MM.1S (cell line): ENCODE data around the gene TTLL10.
"Not testable (repeated sequence)": the region's sequence is repeated elsewhere in the genome, so short reads cannot be mapped to it uniquely, and the experiment has no call there.

Source experiments
- DNase-seq: peaks from one replicate; pipeline ENCODE4 v3.0.0-alpha.2; 2015
- H2AFZ ChIP-seq: fragments of 300-600 bp; sonication (generic); 2 replicates; pipeline ENCODE4 v1.6.0; 2016; ENCODE audit warnings: antibody characterized with exemption, low read length
- H3F3A ChIP-seq: fragments of 300-600 bp; sonication (generic); 2 replicates; pipeline ENCODE4 v1.6.1; 2016; ENCODE audit warnings: mild to moderate bottlenecking, antibody characterized with exemption, low read length, moderate library complexity, mixed read lengths; ENCODE audit not compliant: insufficient read depth
- H3K27ac ChIP-seq: fragments of 300-600 bp; sonication (generic); 2 replicates; pipeline ENCODE4 v1.5.1; 2016; ENCODE audit warnings: mild to moderate bottlenecking, low read length
- H3K27me3 ChIP-seq: fragments of 300-600 bp; sonication (generic); replicated peaks from 2 replicates; pipeline ENCODE4 v1.6.0; 2016; ENCODE audit warnings: low read length; ENCODE audit not compliant: insufficient read depth
- H3K36me3 ChIP-seq: fragments of 300-600 bp; sonication (generic); replicated peaks from 2 replicates; pipeline ENCODE4 v1.6.1; 2016; ENCODE audit warnings: mild to moderate bottlenecking, low read length, mixed read lengths; ENCODE audit not compliant: insufficient read depth
- H3K4me1 ChIP-seq: fragments of 300-600 bp; sonication (generic); 2 replicates; pipeline ENCODE4 v1.6.1; 2016; ENCODE audit warnings: low read length, mixed read lengths
- H3K4me2 ChIP-seq: fragments of 300-600 bp; sonication (generic); 2 replicates; pipeline ENCODE4 v1.6.0; 2016; ENCODE audit warnings: low read depth, low read length
- H3K4me3 ChIP-seq: fragments of 300-600 bp; sonication (generic); 2 replicates; pipeline ENCODE4 v1.5.1; 2016; ENCODE audit warnings: low read length, mixed read lengths
- H3K79me2 ChIP-seq: fragments of 300-600 bp; sonication (generic); 2 replicates; pipeline ENCODE4 v1.6.1; 2016; ENCODE audit warnings: mixed run types, low read length, mixed read lengths
- H3K9ac ChIP-seq: fragments of 300-600 bp; sonication (generic); 2 replicates; pipeline ENCODE4 v1.6.1; 2016; ENCODE audit warnings: low read length, mixed read lengths
- H3K9me2 ChIP-seq: fragments of 300-600 bp; sonication (generic); replicated peaks from 2 replicates; pipeline ENCODE4 v1.6.1; 2016; ENCODE audit warnings: mild to moderate bottlenecking, low read length, mixed read lengths; ENCODE audit not compliant: insufficient read depth
- H3K9me3 ChIP-seq: fragments of 300-600 bp; sonication (generic); replicated peaks from 2 replicates; pipeline ENCODE4 v1.6.1; 2016; ENCODE audit warnings: mild to moderate bottlenecking, low read length, mixed read lengths; ENCODE audit not compliant: insufficient read depth
- H4K20me1 ChIP-seq: fragments of 300-600 bp; sonication (generic); 2 replicates; pipeline ENCODE4 v1.6.1; 2016; ENCODE audit warnings: mild to moderate bottlenecking, low read length, moderate library complexity, mixed read lengths; ENCODE audit not compliant: insufficient read depth
- EZH2 ChIP-seq: fragments of 300-600 bp; sonication (generic); optimal IDR thresholded peaks from 2 replicates; pipeline ENCODE3; 2017; ENCODE audit warnings: low read depth, mild to moderate bottlenecking, antibody characterized with exemption, low read length, mixed read lengths
- EZH2phosphoT487 ChIP-seq: fragments of 300-600 bp; sonication (generic); IDR thresholded peaks from 2 replicates; pipeline ENCODE4 v1.6.1; 2018; ENCODE audit warnings: antibody characterized with exemption, low read length
- TF ChIP-seq, protein P1 (sequence below): fragments of 300-600 bp; sonication (generic); IDR thresholded peaks from 2 replicates; pipeline ENCODE4 v1.5.1; 2016; ENCODE audit warnings: antibody characterized with exemption, low read length, mixed read lengths

TTLL10 gene

DNA sequence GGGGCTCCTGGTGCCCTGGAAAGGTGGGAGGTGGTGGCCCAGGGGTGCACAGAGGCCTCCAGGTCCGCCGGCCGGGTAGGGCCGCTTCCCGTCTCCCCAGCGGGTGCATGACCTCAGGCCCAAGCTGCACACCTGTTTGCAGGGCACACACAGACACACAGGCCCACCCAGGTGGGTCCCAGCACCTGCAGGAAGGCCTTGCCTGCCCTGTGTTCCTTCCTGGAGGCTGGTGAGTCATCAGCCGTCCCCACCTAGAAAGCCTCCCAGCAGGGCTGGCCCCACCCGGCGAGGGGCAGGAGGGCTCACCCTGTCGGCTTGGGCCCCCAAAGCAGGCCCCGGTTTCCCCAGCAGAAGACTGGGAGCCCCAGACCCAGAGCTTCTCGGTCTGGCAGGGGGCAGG lies 23.6 kb upstream of the TTLL10 start:
- Histone ChIP-seq H3K9me2 (no peaks in the 10 kb centered on the region), H3K27ac (no peak overlapping the region), H3F3A (no peaks in the 10 kb centered on the region), H3K9ac (no peak overlapping the region), H2AFZ (peak overlapping the region; percentile 19; the same call in 1 of the 2 replicates), H3K27me3 (peaks cover 77% of the 10 kb centered on the region), H3K36me3 (no peaks in the 10 kb centered on the region), H3K4me1 (0 out of 2 replicates have a peak, but pooled peaks cover 2% of the 10 kb centered on the region), H3K4me2 (no peak overlapping the region), H3K79me2 (no peaks in the 10 kb centered on the region), H3K4me3 (no peak overlapping the region), H3K9me3 (no peaks in the 10 kb centered on the region), H4K20me1 (no peaks in the 10 kb centered on the region)
- TF ChIP-seq EZH2phosphoT487, result no peak
- TF ChIP-seq, protein P1, sequence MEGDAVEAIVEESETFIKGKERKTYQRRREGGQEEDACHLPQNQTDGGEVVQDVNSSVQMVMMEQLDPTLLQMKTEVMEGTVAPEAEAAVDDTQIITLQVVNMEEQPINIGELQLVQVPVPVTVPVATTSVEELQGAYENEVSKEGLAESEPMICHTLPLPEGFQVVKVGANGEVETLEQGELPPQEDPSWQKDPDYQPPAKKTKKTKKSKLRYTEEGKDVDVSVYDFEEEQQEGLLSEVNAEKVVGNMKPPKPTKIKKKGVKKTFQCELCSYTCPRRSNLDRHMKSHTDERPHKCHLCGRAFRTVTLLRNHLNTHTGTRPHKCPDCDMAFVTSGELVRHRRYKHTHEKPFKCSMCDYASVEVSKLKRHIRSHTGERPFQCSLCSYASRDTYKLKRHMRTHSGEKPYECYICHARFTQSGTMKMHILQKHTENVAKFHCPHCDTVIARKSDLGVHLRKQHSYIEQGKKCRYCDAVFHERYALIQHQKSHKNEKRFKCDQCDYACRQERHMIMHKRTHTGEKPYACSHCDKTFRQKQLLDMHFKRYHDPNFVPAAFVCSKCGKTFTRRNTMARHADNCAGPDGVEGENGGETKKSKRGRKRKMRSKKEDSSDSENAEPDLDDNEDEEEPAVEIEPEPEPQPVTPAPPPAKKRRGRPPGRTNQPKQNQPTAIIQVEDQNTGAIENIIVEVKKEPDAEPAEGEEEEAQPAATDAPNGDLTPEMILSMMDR, result no peak
- no peak for TF ChIP-seq EZH2
- no peak for DNase-seq

DNA sequence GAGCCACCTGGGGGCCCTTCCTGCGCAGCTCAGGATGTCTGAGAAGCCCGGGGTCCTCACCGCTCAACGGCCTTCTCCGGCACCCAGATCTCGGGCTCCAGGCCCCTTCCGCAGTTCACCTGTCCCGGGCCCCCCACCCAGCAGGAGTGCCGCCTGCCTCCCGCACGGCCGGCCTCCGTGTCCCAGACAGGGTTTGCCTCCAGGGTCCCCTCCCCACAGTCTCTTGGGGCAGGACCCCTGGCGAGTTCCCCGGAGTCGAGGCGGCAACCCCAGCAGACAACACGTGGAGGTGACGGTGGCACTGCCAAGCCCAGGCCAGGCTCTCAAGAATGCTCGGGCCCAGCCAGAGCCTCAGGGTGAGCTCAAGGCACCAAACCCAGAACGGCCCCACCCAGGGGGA lies 22.4 kb upstream of the TTLL10 start:
- no peaks in the 10 kb centered on the region for H3K79me2 ChIP-seq
- H3K9me3 ChIP-seq, result no peaks in the 10 kb centered on the region
- no peak overlapping the region for H3K27ac ChIP-seq
- no peak overlapping the region for H3K9ac ChIP-seq
- no peaks in the 10 kb centered on the region for H4K20me1 ChIP-seq
- no peak overlapping the region for H2AFZ ChIP-seq
- H3K36me3 ChIP-seq, result no peaks in the 10 kb centered on the region
- H3K27me3 ChIP-seq, result peaks cover 80% of the 10 kb centered on the region
- TF ChIP-seq EZH2 (no peak), EZH2phosphoT487 (no peak)
- TF ChIP-seq, protein P1, result no peak
- H3F3A ChIP-seq, result no peaks in the 10 kb centered on the region
- no peak overlapping the region for H3K4me2 ChIP-seq
- H3K4me1 ChIP-seq, result 0 out of 2 replicates have a peak, but pooled peaks cover 2% of the 10 kb centered on the region
- no peak for DNase-seq
- H3K4me3 ChIP-seq, result no peak overlapping the region
- H3K9me2 ChIP-seq, result no peaks in the 10 kb centered on the region

DNA sequence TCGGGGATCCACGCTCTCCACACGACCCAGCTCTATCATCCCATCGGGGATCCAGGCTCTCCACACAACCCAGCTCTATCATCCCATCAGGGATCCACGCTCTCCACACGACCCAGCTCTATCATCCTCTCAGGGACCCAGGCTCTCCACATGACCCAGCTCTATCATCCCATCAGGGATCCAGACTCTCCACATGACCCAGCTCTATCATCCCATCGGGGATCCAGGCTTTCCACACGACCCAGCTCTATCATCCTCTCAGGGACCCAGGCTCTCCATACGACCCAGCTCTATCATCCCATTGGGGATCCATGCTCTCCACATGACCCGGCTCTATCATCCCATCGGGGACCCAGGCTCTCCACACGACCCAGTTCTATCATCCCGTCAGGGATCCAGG lies 21.2 kb upstream of the TTLL10 start:
- DNase-seq, H3K27ac ChIP-seq, H3K9me3 ChIP-seq, H3K36me3 ChIP-seq, H3K9ac ChIP-seq, H3K79me2 ChIP-seq, H2AFZ ChIP-seq, H3K9me2 ChIP-seq, H4K20me1 ChIP-seq, H3F3A ChIP-seq, H3K4me1 ChIP-seq, H3K4me3 ChIP-seq, H3K4me2 ChIP-seq: not testable (repeated sequence)
- peaks cover 75% of the 10 kb centered on the region for H3K27me3 ChIP-seq

DNA sequence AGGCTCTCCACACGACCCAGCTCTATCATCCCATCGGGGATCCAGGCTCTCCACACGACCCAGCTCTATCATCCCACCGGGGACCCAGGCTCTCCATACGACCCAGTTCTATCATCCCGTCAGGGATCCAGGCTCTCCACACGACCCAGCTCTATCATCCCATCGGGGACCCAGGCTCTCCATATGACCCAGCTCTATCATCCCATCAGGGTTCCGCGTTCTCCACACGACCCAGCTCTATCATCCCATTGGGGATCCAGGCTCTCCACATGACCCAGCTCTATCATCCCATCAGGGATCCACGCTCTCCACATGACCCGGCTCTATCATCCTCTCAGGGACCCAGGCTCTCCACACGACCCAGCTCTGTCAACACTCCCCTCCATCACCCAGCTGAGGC lies 20.5 kb upstream of the TTLL10 start:
- peaks cover 72% of the 10 kb centered on the region for H3K27me3 ChIP-seq
- H3F3A ChIP-seq, H3K9ac ChIP-seq, H3K9me2 ChIP-seq, H2AFZ ChIP-seq, H3K79me2 ChIP-seq, H3K4me3 ChIP-seq, H3K4me2 ChIP-seq, DNase-seq, H3K27ac ChIP-seq, H4K20me1 ChIP-seq, H3K36me3 ChIP-seq, H3K4me1 ChIP-seq, H3K9me3 ChIP-seq: not testable (repeated sequence)
